HG03432 (cell line): ENCODE results near the gene DPM2.

Experiments used
- ATAC-seq: cut with Tn5 transposase; IDR thresholded peaks from one replicate; pipeline ENCODE4 v1.9.1; 2021; ENCODE audit warnings: mild to moderate bottlenecking, moderate library complexity; ENCODE audit not compliant: unreplicated experiment

DPM2 gene

DNA sequence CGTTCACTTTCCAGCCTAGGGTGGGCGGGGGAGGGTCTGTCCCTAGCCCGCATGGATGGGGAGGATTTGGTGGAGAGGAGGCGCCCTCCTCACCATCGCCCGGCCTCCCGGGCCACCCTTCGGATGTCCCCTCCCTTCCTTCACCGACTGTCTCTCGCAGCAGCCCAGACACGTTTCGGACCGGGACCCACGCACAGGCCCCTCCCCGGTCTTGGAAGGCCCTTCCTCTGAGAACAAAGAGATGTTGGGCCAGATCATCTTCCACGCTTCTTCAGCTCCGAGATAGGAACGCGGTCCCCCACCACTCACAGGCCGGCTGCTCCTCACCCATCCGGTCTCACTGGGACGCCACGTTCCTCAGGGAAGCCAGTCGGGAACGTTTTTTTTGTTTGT lies 640 bp upstream of the DPM2 start:
- no peak for ATAC-seq

DNA sequence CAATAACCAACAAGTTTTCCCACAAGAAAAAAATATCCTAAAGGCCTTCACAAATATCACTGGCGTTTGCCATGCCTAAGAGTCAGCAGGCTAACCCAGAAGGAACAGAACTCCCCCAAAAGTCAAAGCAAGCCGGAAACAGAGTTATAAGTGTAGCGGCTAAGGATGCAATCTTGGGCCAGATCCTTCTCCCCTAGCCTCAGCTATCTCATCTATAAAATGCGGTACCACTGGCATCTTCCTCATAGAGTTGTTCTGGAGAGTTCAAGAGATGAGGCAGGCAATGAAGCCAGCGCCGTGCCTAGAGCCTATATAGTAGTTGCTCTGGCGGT lies 632 bp downstream of the DPM2 start:
- no peak for ATAC-seq

DNA sequence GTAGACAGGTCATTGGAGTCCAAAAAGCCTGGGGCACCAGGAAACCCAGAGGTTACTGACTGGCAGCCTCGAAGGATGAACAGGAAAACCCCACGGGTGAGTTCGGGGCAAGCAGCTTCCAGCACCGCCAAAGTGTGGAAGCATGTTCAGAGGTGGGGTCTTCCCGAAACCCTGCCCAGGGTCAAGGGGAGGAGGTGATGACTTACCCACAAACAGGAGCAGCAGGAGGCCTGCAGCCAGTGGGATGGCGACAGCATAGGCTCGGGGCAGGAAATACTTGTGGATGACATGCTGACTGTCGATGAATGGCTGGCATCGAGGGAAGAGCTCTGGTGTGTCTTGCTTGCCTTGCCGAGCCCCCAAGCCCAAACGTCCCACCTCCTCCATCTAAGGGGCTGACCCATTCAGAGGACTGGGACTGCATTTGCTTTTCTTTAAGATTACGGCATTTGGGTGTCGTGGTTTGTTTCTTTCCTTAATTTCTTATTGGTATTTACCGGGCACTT lies 1.3 kb downstream of the DPM2 start:
- no peak for ATAC-seq

DNA sequence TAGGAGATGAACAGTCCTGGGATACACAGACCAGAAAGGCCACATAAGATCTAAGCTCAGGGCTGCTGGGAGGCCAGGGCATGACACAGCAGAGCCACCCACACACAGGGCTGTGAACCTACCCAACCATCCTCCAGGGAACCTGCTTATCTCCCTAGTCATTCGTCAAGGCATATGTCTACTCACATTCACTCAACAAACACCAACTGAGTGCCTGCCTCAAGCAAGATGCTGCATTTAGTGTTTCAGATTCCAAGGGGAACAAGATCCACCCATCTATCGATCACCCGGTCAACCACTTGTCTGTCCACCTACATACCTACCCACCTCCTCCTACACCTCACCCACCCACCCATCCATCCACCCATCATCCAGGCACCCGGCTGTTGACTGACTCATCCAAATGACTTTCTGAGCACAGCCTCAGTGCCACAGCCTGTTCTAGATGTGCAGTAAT lies 1.9 kb downstream of the DPM2 start:
- no peak for ATAC-seq

DNA sequence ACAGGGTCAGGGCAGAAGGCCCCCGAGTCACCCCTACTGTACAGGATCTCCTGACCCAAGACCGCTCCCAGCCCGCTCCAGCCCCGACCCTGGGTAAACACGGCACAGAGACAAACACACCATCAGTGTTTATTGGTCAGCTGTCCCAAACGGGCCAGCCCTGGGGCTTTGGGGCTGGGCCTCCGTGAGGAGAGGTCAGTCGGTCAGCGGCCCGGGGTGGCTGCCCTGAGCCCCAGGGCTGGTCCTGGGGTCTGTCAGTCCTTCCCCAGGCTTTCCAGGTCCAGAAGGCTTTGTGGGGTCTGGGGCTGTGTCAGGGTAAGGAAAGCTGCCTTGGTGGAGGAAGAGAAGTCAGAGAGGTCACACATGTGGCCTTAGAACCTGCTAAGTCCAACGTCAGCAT lies 2.7 kb downstream of the DPM2 start:
- ATAC-seq, result no peak

DNA sequence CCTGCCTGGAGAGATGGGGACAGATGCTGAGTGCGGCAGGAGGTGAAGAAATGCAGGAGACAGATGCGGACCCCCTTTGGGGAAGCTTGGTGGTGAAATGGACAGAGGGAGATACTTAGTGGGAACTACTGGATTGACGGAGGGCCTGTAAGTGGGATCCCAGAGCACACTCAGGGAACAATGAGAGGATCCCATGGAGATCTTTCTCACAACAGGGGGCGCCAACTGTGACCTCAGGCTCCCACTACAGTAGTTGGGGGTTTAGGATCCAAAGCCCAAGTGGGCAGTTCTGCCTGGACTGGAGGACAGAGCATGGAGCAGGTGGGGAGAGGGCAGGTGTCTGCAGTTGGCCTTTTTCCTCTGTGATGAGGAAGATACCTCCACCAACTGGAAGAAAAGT lies 3.4 kb downstream of the DPM2 start:
- ATAC-seq, result no peak

DNA sequence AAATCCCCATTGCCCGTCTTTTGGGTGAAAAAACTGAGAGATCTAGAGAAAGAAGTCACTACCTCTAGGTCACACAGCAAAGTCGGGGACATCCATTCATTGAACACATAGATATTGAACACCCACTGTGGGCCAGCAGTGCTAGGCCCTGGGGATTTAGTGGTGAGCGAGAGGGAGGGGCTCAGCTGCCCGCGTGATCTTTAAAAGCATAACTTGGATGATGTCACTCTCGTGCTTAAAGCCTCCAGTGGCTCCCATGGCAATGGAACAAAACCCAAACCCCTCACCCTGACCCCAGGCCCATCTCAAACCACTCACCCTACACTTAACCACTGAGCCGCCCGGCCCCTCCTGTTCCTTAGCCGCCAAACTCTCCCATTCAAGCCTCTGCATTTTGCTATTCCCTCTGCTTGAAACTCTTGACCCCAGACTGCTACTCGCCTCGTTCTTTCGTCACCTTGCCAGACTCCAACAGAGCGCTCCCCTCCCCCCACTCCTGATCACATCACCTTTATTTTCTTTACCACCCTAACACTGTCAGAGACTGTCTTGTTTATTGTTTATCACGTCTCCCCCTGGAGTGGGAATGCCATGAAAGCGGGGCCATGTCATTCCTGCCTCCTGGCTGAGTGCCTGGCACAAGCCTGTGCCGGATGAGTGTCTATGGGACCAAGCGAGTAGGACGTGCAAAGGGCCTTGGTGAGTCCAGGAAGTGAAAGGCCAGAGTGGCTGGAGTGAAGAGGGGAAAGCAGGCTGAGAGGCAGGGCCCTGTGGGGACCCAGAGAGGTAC lies 6.4 kb downstream of the DPM2 start:
- peak; percentile 47 for ATAC-seq

DNA sequence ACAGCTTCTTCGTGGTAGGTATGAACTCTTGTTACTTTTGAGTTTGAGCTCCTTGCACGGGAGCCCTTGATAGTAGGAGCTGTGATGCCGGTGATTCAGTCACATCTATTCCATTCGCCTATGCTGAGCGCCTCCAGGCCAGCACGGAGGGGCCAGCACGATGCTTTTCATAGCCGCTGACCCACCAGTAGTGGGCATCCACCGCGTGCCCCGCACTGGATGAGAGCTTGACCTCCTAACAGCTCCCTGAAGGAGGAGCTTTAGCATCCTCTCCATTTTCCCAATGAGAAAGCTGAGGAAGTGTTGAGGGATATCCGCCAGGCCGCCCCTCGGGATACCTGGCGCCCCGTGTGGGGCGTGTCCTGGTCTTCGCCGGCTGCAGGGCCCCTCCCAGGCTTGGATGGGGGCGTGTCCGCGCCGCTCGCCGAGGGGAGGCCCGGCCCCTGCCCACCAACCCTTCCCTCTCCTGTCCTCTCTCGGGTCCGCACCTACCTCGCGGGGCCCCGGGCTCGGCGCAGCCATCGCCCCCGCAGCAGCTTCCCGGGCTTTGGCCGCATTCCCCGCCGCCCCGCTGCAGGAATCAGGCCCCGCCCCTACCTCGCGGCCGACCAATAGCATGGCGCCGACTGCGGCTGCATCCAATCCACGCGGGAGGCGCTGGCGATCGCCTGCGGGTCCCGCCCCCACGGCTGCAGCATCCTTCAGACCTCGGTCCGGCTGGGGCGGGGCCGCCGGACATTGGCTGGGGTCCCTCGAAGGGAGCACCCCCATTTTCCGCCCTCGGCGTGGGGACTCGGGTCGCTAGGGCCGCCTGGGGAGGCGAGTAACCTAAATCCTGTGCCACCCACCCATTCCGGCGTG lies 7.2 kb downstream of the DPM2 start, which contains the start of gene PIP5KL1:
Gene PIP5KL1, minus strand, starts transcription at position 547 of the 861 bp plus-strand sequence. Its CDS starts 25 bp downstream, at position 522.
- ATAC-seq, result peak; percentile 88

DNA sequence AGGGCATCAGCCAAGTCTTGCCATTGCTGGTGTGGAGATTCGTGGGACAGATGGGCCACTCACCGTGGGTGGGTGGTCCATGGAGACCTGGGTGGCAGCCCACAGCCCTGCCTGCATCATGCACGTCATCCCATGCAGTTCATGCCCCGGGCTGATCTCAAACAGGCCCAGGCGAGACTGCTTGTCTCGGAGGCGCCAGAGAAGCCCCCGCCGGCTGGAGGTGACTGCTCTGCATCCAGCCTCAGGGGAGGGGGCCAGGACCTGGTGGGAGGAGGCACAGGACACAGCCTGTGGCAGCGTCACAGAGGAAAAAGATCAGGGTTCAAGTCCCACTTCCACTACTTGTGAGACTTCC lies 8.1 kb downstream of the DPM2 start:
- no peak for ATAC-seq

DNA sequence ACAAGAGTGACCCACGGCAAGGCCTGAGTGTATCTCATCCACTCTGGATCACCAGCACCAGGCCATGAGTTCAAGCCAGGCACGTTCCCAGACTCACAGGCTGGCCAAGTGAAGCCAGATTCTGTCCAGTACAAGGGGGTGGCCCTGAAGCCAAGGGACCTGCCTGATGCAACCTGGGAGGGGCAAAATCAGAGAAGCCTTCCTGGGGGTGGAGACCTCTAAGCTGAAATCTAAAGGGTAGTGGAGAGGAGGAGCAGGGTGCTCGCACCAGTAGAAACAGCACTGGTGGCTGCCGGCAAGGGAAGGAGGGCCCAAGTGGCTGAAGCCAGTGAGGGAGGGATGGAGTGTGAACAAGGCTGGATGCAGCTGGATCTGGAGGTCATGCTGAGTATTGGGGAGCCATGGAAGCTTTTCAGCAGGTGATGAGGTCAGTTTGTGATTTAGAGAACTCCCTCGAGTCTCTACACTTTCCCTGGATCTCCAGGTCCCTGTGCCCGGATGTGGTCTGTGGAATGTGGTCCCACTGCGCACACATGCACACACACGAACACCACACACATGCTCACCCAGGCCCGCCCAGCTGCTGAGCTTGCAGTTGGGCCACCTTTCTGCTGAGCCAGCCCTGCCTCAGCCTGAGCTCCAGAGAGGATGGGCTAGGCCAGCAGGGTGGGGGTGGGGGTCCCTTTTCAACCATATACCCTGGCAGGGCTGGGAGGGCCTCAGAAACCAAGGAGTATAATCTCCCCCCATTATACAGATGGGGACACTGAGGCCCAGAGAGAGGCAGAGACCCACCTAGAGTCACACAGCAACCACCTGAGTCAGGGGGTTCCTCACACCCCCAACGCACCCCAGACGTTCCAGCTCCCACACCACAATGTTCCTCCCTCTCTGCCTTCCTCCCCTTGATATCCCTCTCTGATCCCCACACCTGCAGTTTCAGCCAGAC lies 8.7 kb downstream of the DPM2 start:
- no peak for ATAC-seq

DNA sequence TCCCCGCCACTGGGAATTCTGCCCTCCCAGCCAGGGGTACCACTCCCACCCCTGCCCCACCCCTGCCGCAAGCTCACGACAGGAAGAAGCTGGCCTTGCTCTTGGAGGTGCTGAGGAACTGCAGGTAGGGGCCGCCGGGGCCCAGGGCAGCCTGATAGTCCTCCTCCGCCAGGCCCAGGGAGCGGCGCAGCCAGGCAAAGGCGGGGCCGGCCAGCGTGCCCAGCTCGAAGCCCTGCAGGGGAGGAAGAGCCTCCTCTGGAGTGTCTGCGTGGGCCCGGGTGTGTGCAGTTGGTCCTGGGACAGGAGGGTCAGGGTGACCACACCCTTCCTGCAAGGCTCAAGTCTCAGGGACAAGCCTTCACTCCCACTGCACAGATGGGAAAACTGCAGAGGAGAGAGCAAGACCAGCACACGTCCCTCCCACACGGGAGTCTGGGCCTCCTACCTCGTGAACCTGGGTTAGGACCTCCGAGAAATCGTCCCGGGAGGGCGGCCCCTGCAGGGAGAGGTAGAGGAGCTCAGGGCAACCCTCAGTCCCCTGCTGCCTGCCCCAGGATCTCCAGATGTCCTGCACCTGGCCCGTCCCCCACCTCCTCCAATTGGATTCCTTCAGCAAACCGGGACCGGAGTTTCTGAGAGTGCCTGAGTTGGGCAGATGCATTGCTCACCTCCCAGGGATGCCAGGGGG lies 9.5 kb downstream of the DPM2 start:
- ATAC-seq, result no peak

DNA sequence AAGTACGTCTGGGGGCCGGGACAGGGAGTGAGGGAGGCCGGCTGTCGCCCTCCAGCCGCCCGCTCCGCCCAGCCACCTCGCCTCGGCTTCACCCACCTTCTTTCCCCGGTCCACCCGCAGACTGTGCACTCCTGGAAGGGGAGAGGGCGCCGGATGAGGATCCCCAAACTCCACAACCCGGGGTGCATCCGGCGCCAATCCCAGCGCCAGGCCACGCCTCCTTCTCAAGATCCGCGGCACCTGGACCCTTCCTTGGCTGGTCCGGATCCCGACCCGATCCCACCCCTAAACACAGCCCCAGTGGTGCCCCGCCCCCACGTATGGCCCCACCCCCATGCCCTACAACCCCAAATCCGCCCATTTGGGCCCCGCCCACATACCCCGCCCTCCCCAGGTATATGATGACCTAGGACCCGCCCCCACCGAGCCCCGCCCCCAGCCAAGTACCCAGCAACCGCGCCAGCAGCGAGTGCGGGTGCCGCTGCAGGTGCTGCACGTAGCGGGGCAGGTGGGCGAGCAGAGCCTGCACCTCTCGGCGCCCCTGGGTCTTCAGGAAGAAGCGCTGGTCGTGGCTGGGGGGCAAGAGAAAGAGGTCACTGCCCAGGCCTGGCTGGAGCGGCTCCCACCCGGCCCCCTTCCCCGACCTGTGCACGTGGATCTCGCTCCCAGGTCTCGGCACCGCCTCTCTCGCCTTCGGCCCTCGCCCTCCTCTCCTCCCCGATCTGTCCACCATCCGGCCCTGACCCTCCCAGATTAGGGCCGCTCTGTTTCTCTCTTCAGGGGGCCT lies 10.3 kb downstream of the DPM2 start:
- ATAC-seq, result no peak

DNA sequence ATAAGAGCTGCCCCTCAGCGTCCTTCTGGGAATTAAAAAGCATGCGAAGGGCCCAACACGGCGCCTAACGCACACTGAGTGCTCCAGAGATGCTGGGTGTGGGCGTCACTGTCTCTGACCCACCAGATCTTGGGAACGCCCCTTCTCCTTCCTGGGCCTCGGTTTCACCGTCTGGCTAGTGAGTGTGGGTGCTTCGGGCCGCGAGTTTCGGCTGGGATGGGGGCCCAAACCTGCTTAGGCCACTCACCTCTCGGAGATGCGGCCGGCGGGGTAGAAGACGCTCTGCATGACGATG lies 10.8 kb downstream of the DPM2 start:
- no peak for ATAC-seq

DNA sequence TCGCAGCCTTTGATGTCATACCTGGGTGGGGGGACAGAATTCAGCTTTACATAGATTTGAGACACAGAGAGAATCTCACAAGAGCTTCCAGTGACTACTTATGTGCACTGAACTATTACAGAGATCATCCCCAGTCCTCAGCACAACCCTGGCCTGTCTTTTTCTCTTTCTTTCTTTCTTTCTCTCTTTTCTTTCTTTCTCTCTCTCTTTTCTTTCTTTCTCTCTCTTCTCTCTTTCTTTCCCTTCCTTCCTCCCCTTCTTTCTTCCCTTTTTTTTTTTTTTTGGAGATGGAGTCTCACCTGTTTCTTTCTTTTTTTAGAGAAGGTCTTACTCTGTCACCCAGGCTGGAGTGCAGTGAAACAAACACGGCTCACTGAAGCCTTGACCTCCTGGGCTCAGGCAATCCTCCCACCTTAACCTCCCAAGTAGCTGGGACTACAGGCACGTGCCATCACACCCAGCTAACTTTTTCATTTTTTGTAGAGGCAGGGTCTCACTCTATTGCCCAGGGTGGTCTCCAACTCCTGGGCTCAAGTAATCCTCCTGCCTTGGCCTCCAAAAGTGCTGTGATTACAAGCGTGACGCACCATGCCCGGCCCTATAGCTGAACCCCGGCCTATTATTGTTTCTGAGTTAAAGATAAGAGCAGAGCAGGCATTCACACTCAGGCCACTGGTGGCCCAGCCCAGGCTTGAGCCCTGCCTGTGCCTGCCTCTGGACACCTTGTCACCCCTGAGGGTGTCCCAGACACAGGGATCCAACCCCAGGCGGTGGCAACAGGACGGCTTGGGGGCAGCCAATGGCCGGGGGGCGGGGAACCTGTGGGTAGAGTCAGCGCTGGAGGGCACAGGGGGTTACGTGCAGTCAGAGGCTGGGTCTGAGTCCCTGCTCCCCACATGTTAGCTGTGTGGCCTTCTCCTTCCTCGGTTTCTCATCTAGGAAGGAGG lies 11.4 kb downstream of the DPM2 start:
- ATAC-seq, result no peak

DNA sequence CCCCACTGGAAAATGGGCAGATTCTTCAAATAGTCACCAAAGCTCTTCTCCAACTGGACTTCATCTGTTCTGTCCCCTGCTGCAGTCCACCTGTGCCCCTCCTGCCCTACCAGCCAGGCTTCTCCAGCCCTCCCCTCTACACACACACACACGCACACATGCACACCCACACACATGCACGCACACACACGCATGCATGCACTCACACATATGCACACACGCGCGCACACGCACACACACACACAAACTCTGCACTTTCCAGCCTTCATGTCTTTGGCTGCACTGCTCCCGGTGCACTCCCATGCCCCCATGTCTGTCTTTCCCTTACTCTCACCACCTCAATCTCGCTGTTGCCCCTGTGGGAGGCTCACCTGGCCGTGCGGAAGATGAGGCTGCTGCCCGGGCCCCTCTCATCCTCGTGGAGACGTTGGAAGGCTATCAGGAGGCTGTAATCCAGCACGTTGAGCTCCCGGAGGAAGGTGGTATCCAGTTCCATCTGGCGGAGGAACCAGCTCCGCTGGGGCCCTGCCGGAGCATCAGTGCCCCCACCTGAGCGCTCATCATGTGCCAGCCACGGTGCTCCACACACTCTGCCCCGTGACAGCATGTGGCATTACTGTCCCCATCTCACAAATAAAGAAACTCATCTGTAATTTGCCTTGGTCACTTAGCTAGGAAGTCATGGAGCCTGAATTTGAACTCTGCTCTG lies 12.8 kb downstream of the DPM2 start:
- no peak for ATAC-seq

DNA sequence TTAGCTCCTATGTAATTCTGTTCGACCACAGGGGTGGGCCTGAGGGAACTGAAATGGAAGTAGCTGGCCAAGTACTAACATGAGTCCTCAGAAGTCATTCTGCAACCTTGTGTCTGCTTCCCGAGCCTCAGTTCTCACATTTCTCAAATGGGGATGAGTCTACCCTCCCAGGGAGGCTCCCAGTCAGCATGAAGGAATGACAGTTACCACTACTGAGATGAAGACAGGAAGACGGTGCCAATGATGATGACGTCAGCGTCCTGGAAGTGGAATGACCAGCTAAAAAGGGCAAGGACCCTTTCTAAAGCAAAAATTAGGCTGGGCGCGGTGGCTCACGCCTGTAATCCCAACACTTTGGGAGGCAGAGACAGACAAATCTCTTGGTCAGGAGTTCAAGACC lies 13.9 kb downstream of the DPM2 start:
- no peak for ATAC-seq

DNA sequence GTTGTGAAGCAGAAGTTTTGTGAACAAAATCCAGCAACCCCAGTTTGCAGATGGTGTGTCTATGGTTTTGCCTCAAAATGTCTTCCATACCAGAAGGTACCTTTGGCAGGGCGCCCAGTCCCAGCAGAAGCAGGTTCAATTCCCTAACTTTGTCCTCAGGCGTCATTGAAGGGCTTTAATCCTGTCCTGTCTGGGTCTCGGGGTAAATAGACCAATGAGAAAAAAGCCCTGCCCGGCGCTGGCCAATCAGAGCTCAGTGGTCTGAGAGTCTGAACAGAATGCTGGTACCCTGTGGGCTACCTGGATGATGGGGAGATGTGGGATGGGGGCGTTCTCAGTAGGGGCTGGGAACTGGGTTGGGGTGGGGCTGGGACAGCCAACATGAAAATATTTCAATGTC lies 14.6 kb downstream of the DPM2 start:
- ATAC-seq, result no peak

DNA sequence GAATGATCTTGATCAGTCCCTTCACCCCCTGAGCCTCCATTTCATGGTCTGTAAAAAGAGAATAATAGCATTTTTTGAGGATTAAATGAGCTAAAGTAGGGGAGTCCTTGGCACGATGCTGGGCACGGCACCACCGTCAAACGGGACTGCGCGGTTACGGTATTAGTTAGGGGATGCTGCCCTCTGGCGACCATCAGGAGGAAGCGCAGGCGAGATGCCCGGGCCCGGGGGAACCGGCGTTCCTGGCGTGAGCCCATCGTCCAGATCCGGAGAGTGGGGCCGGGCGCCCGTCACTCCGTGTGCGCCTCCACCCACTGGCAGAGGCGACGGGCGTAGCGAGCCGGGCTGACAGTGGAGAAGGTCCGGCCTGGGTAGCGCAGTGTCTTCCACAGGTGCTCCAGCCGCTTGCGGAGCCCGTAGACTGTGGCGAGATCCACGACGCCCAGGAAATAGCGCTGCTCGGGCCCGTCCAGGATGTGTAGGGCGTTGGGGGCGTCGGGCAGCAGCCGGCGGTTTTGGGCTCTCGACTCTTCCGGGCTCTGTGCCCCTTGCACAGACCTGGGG lies 16.0 kb downstream of the DPM2 start:
- no peak for ATAC-seq
